DMS53 treated with DMSO at 0.1 percent for 48 hours (cell line): ENCODE data around the gene USP13.
"Not testable (repeated sequence)": the region's sequence is repeated elsewhere in the genome, so short reads cannot be mapped to it uniquely, and the experiment has no call there.

ENCODE experiments used
- DNase-seq: peaks from one replicate; lab custom pipeline; 2025; ENCODE audit not compliant: unreplicated experiment; lab: John Stamatoyannopoulos, UW

Gene USP13, protein sequence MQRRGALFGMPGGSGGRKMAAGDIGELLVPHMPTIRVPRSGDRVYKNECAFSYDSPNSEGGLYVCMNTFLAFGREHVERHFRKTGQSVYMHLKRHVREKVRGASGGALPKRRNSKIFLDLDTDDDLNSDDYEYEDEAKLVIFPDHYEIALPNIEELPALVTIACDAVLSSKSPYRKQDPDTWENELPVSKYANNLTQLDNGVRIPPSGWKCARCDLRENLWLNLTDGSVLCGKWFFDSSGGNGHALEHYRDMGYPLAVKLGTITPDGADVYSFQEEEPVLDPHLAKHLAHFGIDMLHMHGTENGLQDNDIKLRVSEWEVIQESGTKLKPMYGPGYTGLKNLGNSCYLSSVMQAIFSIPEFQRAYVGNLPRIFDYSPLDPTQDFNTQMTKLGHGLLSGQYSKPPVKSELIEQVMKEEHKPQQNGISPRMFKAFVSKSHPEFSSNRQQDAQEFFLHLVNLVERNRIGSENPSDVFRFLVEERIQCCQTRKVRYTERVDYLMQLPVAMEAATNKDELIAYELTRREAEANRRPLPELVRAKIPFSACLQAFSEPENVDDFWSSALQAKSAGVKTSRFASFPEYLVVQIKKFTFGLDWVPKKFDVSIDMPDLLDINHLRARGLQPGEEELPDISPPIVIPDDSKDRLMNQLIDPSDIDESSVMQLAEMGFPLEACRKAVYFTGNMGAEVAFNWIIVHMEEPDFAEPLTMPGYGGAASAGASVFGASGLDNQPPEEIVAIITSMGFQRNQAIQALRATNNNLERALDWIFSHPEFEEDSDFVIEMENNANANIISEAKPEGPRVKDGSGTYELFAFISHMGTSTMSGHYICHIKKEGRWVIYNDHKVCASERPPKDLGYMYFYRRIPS

DNA sequence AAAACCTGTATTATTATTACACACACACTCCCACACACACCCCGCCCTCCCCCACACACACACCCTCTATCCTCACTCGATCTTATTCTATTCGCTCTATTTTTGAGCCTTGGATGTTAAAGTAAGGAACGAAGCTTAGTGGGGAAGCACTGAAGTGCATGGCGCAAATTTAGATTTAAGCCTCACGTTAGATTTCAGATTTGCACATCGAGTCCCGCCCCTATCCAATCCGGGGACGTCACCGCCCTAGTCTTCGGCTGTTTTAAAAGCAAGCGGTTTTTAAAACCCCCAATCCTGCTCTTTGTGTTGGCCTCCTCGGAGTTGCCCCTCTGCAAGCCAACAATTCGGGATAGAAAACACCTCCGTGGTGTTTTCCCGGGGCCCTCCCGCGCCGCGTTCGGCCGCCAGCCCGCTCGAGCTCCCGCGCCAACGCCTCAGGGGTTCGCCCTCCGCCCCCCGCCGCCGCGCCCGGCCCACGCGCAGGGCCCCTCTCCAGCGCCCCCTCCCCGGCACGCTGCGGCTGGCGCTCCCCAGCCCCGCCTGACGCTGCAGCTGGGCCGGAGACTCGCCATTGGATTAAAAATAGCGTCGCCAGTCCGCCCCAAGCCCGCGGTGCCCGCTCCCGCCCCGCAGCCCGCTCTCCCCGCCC, at the start of gene USP13:
USP13 (plus strand) TSS at position 594 of the 649 bp plus-strand sequence. CDS start 186 bp downstream, outside the sequence.
- no peak for DNase-seq

DNA sequence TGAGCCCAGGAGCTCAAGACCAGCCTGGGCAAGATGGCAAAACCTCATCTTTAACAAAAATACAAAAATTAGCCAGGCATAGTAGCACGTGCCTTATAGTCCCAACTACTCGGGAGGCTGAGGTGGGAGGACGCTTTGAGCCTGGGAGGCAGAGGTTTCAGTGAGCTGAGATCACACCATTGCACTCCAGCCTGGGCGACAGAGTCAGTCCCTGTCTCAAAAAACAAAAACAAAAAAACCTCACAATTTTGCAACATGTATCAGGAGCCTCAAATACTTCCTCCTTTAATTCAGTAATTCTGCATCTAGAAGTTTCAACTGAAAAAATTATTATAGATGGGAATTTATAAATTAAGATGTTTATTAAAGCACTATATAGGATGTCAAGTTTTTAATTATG, 49.5 kb upstream of the USP13 start:
- no peak for DNase-seq

DNA sequence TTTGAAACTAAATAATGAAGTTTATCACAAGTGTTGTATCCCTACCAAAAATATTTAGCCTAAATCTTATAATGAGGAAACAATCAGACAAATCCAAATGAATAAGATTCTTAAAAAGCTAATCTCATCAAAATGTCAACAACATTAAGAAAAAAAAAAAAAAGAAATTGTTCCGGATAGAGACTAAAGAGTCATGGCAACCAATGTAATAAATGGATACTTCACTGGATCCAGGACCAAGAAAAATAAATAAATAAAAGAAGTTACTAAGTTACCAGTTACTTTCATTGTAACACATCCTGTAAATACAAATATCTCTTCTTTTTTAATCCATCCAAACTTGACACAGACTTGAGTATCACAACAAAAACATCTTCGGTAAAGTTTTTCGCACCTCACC, 49.0 kb upstream of the USP13 start:
- no peak for DNase-seq

DNA sequence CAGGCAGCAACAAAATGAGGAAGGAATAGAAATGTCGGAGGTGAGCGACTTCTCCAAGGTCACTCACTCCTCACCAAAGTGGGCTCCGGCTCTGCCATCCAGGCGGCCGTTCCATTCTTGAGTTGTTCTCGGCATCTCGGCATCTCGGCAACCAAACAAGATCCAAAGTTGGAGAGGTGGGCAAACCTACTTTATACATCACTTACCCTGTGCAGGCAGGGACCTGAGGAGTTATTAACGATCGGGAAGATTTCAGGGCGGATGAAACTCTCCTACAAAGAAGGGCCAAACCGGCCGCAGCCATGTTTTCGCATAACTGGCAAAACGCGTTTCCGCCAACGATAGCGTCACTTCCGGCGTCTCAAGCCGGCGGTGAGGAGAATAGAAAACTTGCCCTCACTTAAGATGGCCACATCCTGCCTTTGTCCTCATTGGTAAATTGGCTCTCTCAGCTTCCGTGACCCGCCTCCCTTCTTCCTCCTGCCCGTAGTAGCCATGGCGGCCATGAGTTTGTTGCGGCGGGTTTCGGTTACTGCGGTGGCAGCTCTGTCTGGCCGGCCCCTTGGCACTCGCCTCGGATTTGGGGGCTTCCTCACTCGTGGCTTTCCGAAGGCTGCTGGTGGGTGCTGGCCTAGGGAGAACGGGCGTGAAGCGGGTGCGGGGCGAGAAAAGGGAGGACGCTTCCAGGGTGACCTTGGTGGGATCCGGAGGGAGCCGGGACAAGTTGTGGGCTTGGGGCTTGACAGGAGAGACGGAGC, 48.3 kb upstream of the USP13 start, which contains the start of the genes MRPL47 and NDUFB5:
MRPL47 (minus strand) TSS at position 318 of the 758 bp plus-strand sequence; CDS start at position 304, 14 bp downstream.
NDUFB5 (plus strand) TSS at position 474 of the 758 bp plus-strand sequence; CDS start at position 496, 22 bp downstream.
- DNase-seq = peak; percentile 90

DNA sequence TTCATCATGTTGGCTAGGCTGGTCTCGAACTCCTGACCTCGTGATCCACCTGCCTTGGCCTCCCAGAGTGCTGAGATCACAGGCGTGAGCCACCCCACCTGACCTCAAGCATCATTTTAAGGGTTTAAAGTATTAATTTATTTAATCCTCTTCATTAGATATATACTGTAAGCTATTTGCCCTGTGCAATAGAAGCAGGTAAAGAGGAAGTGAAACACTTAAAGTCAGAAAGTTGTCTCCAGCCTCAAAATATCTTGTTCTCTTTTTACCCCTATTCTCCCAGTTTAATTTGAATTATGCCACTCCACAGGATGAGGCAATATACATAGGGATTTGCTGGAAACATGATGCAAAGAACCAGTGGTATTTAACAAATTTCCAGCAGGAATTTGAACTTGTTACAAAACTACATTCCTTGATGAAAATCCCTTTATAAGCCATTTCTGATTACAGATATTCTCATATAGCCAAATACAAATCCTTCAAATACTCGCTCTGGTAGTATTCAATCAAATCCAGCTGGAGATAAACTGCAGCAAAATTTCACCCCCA, 46.2 kb upstream of the USP13 start:
- no peak for DNase-seq

DNA sequence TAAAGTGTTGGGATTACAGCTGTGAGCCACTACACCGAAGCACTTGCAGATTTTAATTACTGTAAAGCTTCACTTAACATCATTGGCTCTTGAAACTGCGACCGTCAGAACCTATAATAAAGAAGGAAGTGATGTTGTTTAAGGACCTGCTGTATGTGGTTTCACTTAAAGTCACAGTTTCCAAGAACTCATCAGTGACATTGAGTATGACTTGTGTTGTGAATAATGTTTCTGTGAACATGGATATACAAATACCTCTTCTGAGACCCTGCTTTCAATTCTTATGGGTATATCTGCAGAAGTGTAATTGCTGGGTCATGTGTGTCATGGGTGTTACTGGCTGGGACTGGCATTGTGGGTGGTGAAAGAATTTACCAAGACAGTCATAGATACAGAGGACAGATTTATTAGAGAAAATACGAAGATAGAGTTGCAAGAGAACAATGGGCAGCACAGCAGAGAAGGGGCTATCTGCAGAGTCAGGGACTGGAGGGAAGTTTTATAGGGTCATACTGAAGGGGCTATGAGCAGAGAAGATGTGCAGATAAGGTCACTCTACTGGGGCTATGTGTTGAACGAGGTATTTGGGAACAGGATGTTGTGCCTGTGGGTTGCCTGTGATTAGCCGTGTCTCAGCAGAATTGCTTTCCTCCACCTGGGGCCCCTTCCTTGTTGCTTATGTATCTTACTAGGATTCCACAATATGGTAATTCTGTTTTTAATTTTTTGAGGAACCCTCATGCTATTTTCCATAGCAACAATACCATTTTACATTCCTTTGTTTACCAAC, 43.7 kb upstream of the USP13 start:
- DNase-seq = no peak

DNA sequence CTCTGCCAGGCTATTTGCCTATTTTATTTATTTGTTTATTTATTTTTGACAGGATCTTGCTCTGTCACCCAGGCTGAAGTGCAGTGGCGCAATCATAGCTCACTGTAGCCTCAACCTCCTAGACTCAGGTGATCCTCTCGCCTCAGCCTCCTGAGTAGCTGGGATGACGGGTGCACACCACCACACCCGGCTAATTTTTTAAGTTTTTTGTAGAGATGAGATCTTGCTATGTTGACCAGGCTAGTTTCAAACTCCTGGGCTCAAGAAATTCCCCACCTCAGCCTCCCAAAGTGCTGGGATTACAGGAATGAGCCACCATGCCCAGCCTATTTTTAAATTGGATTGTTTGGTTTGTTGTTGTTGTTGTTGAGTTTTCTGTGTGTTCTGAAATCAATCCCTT, 42.8 kb upstream of the USP13 start:
- no peak for DNase-seq

DNA sequence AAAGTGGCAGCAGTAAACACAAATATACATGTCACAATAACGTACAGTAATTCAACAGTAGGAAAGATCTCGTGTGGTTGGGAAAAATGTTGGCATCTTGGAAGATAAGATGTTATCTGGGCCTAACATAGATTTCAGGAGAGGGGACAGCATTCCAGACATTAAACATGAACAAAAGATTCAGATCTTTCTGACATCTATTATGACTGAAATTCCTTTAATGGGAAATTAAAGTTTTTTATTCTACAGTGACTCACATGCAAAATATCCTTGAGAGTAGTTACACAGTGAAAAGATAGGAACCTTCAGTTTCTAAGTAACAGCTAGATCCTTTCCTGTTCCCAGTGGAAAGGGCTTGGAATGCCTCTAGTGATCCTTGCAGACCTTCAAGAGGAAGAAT, 39.0 kb upstream of the USP13 start:
- DNase-seq = no peak

DNA sequence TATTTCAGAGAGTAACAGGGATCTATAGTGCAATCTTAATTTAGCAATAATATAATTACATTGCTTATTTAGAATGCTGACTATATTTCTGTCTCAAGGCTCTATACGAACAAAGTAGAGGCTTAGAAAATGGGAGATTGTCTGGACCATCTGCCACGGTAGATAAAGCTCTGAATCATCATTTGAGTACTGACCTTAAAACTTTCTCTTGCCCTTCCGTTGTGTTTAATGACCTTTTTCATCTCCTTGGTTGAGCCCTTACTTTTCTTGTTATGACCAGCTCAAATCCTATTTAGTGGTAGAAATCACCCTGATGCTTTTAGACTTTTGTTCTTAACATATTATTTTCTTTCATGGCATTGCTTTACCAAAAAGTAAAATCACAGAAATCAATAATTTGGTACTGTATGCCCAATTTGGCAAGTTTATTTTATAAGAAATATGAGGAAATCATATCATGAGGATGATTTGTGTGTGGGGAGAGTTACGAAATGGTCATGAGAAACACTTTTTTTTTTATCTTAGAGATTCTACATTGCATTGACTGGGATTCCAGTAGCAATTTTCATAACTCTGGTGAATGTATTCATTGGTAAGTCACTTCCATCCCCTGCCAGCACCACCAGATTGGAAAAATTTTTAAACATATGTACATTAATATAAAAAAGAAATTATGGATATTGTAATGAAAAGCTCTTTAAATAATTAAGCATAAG, 37.2 kb upstream of the USP13 start:
- no peak for DNase-seq

DNA sequence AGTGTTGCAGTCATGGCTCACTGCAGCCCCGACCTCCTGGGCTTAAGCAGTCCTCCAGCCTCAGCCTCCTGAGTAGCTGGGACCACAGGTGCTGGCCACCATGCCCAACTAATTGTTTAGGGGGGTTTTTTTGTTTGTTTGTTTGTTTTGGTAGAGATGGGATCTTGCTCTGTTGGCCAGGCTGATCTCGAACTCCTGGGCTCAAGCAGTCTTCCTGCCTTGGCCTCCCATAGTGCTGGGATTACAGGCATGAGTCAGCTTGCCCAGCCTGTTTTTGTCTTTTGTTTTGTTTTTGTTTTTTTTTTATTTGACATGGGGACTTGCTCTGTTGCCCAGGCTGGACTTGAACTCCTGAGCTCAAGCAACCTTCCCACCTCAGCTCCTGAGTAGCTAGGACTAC, 30.8 kb upstream of the USP13 start:
- no peak for DNase-seq

DNA sequence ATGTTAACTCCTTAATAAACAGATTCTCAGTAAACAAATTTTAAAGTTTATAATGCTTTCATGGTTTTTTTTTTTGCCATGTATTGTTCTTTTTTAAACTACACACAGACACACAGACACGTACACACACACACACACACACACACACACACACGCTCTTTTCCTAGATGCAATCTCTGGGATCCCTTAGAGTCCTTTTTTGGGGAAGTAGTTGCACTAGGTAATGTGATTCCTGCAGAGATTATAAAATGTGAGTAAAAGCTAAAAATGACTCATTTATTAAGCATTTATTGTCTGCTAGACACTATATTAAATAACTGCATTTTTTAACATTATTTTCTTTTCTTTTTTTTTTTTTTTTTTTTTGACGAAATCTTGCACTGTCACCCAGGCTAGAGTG, 28.4 kb upstream of the USP13 start:
- no peak for DNase-seq

DNA sequence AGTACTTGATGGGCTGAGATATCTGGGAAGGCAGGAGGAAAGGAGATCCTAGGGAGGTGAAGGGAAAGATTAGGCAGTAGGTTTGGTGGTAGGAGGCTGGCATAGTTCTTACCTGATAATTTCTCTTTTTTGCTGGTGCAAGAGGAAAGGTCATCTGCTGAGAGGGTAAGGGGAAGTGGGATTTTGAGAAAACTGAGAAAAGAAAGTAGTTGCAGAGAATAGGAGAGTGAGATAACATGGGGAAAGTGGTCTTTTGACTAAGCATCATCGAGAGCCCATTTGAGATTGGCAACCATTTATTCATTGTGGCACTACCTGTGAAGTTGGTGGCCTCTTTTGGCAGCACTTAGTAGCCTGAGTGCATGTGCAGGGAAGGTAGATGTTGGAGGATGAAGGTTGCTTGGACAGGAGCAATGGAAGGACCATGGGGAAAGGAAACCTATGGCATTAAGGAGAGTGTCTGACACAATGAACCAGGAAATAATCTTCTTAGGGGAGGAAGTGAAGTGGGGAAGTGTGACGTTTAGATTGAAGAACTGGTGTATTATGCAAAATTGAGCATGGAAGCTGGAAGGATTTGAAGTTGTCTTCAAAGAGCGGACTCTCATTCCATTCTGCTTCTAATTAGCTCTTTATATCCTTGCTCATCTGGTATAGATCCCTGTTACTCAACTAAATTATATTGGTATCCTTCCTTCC, 21.9 kb upstream of the USP13 start:
- no peak for DNase-seq

DNA sequence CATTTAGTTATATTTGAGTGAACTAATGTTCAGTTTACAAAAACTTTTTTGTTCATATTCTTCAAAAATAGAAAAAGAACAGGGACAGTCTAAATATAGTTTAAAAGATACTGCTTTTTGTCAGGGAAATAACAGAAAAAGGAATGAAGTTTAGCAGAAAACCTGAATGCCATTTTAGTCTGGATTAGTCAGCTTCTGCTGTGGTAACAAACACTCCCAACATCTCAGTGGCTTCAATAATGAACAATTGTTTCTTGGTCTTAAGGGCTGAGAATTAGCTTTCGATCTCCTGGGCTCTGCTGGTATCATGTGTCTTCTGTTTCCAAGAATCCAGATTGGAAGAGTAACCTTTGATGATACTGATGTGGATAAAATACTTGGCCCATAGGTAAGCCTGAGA, 12.4 kb upstream of the USP13 start:
- no peak for DNase-seq

DNA sequence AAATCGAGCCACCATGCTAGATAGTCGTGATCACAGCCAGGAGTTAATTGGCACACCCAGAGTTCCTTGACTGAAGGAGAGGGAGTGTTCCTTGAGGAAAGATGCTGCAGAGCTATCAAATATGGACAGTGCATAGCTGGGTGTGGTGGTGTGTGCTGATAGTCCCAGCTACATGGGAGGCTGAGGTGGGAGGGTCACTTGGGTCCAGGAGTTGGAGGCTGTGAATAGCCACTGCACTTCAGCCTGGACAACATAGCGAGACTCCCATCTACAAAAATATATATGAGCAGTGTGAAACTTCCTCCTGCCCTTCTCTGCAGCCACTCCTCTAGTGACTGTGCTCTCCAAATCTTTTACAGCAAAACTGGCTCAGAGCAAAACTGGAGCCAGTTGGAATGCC, 10.0 kb upstream of the USP13 start:
- no peak for DNase-seq

DNA sequence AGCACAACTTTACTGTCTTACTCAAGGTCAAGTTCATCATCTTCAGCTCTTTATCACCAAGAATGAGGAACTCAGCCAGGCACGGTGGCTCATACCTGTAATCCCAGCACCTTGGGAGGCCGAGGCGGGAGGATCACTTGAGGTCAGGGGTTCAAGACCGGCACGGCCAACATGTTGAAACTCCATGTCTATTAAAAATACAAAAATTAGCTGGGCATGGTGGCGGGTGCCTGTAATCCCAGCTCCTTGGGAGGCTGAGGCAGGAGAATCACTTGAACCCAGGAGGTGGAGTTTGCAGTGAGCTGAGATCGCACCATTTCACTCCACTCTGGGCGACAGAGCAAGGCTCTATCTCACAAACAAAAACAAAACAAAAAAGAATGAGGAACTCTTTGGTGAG, 9.0 kb upstream of the USP13 start:
- DNase-seq = not testable (repeated sequence)

DNA sequence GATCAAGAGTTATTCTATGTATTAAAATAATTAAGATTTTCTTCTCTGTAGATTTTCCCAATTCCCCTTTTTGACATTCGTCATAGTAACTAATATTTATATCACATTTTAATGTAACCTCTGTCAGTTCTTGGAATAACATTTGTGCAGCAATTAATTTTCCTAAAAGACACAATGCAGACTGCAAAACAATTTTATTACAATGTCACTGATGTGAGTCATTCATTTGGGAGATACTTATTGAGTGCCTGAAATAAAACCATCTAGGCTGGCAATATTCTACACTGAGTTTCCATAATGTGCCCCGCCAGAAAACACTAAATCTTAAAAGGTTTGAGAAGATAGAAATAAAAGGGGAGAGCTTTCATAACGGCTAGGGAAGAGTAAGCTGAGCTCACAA, 6.7 kb upstream of the USP13 start:
- no peak for DNase-seq

DNA sequence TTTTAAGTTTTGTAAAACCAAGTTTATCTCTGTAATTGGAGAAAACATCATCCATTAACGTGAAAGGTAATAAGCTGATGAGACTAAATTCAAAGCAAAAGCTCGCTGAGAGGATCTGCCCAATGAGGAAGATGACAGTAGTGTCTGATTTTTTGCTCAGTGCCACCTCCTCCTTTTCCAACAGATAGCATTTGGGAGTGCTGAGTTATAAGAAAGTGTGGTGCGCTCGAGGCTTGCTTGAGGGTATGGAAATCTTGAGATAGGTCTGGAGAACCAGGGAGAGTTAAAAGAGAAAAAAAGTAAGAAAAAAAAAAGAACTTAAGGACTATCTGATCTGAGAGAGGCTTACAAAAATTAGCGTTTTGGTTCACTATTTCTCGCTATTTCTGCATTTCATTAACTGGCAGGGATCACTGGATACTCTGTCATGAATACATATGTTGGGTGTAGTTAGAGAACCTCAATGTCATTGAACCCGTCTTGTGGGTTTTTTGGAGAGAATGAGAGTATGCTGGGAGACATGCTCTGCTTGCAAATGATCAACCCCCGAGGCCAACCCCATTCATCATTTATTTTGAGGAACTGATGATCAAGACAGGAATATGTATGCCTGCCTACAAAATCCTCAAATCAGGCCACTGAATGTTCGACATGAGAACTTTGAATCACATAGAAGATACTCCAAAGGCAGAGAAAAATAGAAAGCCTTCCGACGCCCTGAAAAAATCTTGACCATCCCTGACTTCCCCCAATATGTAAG, 973 bp upstream of the USP13 start:
- DNase-seq = no peak
